HT1080 (cell line): ENCODE measurements around the gene HOXA6. TPM values are rescaled to one million over a fixed set of nuclear protein-coding genes. Genes with fewer than 3 reads are reported as not detected.

Source experiments
- DNase-seq: peaks from one replicate; pipeline ENCODE4 v3.0.0-alpha.2; 2015; ENCODE audit warnings: low read depth
- small RNA-seq: library from RNA; depleted of rRNA; stranded (forward); fragments of <200 nt; gene quantifications from one replicate; pipeline ENCODE3, GENCODE V24; 2014
- total RNA-seq: library from RNA; depleted of rRNA; stranded (reverse); fragments of >200 nt; shearing (Covaris generic); gene quantifications from 2 replicates; pipeline ENCODE4 v1.2.3, GENCODE V29; 2014; rRNA removed

The HOXA6 gene
- total RNA-seq, 1 experiment from 2014 or later: 3.6 TPM

GRCh38 chr7:27099453-27100370, 47.9 kb downstream of the HOXA6 start:
- DNase-seq: no peak

GRCh38 chr7:27098578-27099451, 48.8 kb downstream of the HOXA6 start:
- DNase-seq: no peak

DNA sequence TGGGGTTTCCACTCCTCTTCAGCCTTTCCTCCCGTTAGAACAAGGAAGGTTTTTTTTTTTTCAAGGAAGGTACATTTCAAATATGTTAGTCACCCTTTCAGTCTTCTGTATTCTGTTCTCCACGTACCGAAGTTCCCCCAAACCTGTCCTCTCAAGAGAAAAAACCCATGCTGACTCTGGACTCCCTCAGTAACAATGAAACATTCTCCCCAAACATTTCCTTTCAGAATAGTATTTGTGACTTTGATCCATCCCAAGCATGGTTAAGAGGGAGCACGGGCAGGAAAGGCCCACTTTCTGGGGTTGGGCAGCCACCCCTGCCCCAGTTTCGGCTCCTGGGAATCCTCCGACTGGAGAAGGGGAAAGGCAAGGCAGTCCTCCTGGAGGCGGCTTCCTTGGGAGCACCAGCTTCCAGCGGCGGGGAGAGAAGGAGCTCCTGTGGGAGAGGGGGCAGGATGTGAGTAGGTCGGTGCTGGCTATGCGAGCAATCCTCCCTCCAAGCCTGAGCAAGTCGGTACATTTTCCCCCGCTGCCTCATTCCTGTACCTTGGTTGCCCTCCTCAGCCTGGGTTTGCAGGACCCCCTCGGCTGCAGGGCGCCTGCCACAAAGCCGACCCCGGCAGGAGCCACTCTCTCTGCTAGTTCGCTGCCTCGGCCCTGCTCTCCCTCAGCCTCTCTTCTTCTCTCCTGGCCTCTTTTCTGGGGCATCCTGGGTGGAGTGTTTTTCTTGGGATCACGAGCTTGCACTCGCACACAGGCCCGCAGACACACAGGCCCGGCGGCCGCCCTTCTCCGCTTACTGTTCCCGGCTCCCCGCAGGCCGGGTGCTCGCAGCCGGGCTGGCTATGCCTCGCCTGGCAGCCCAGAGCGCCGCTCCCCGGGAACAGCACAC, 49.6 kb downstream of the HOXA6 start:
- DNase-seq: peak; percentile 45

GRCh38 chr7:27096768-27097514, 50.6 kb downstream of the HOXA6 start:
- peak; percentile 25 for DNase-seq

DNA sequence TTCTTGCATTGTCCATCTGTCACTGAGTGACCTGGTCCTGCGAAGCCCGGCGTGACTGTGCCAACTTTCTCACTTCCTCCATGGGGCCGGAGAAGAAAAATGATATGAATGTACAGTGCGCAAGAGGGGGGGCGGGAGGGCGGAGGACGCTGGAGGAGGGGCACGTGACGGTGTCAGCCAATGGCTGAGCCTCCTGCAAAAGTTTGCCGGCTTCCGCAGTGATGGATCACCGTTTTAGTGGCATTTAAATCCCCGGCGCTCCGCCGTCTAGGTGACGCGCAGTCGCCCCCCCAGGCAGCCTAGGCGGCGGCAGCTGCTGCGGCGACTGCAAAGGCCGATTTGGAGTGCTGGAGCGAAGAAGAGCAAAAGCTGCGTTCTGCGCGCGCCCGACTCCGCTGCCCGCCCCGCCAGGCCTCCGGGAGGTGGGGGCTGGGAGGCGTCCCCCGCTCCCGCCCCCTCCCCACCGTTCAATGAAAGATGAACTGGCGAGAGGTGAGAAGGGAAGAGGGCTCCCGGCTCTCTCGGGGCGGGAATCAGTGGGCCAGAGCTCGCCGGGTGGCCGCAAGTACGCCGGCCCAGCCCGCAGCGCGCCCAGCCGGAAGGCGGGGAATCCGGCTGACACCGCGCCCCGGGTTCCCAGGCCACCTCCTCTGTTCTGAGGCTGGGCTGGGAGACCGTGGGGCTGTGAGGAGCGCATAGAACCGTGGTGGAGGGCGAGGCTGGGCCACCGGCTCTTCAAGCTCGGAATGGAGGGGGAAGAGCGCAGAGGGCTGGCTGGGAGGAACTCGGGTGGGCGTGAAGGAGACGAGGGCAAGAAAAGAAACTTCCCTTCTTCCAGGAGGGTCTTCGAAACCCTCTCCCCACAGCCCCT, 51.4 kb downstream of the HOXA6 start, which contains the start of gene HOXA1:
Gene HOXA1 (minus strand): TSS at position 104 of the 871 bp plus-strand sequence. CDS start 88 bp downstream, at position 16.
- peak; percentile 86 for DNase-seq

Small RNAs within 50 kb of the gene (small RNA-seq; reads per million reads assigned to genes)
- gene AC004080.5 (not detected), gene RF01977 (not detected), gene RF02140 (not detected), gene RF02141 (not detected)

Other genes starting within 250 kb of the HOXA6 start
- gene HOXA1, start 51.8 kb downstream of the HOXA6 start, total RNA-seq: 1.3 and 1.6 TPM in 2 replicates
- gene HOXA2, start 45.1 kb downstream of the HOXA6 start, total RNA-seq: not detected in 2 replicates
- 1.3 and 1.6 TPM in 2 replicates for gene HOXA4, start 17.0 kb downstream of the HOXA6 start, total RNA-seq
- gene HOXA5, start 4.1 kb downstream of the HOXA6 start, total RNA-seq: 1.7 and 1.9 TPM in 2 replicates
- gene HOXA3, start 4.8 kb upstream of the HOXA6 start, total RNA-seq: not detected in 2 replicates
- not detected in 2 replicates for gene HOXA7, start 8.9 kb upstream of the HOXA6 start, total RNA-seq
- 33.8 and 45.8 TPM in 2 replicates for gene HOXA9, start 17.8 kb upstream of the HOXA6 start, total RNA-seq
- gene HOXA10, start 26.5 kb upstream of the HOXA6 start, total RNA-seq: 22.7 and 29.3 TPM in 2 replicates
- gene HOXA11, start 37.5 kb upstream of the HOXA6 start, total RNA-seq: not detected in 2 replicates
- 0.70 and 0.88 TPM in 2 replicates for gene HOXA13, start 52.3 kb upstream of the HOXA6 start, total RNA-seq
- gene EVX1, start 95.0 kb upstream of the HOXA6 start, total RNA-seq: not detected in 2 replicates